Fibroblast of lung (primary cell): ENCODE data around the gene STX11. TPM values are rescaled to one million over a fixed set of nuclear protein-coding genes. Genes with fewer than 3 reads are reported as not detected.

ENCODE experiments used
- DNase-seq, 2 donors: peaks; one replicate each; pipeline versions ENCODE4 v3.0.0 to v3.0.0-alpha.2; 2010; ENCODE audit warnings: low read depth in 2 of 2
- H2AFZ ChIP-seq: 2 replicates; pipeline ENCODE4 v1.5.1; 2012; ENCODE audit warnings: low read length, control low read depth, inconsistent platforms
- H3K27ac ChIP-seq: 2 replicates; pipeline ENCODE4 v1.5.1; 2011; ENCODE audit warnings: low read length, control low read depth; ENCODE audit not compliant: insufficient read depth
- H3K27me3 ChIP-seq: 2 replicates; pipeline ENCODE4 v1.5.1; 2011; ENCODE audit warnings: mild to moderate bottlenecking, low read length; ENCODE audit not compliant: control insufficient read depth, insufficient read depth
- H3K36me3 ChIP-seq: 2 replicates; pipeline ENCODE4 v1.5.1; 2011; ENCODE audit warnings: low read length; ENCODE audit not compliant: control insufficient read depth, insufficient read depth
- H3K4me1 ChIP-seq: 2 replicates; pipeline ENCODE4 v1.5.1; 2011; ENCODE audit warnings: low read length; ENCODE audit not compliant: control insufficient read depth, insufficient read depth; ENCODE audit errors: extremely low read depth
- H3K4me2 ChIP-seq: 2 replicates; pipeline ENCODE4 v1.5.1; 2011; ENCODE audit warnings: low read length, control low read depth; ENCODE audit not compliant: insufficient read depth; ENCODE audit errors: extremely low read depth
- H3K4me3 ChIP-seq, 4 experiments: fragments of 200-600 bp in 1 of 4; sonication (generic) in 1 of 4; replicated peaks in 1 of 4; 2 replicates each; pipeline ENCODE4 v1.5.1; 2011 to 2016; ENCODE audit warnings: low read length in 4 of 4, low read depth in 3 of 4, mild to moderate bottlenecking in 3 of 4, control low read depth in 2 of 4, inconsistent platforms in 1 of 4, mixed read lengths in 1 of 4; ENCODE audit not compliant: insufficient read depth in 1 of 4; ENCODE audit errors: control extremely low read depth in 1 of 4
- H3K79me2 ChIP-seq: 2 replicates; pipeline ENCODE4 v1.5.1; 2012; ENCODE audit warnings: mild to moderate bottlenecking, low read length, inconsistent platforms; ENCODE audit not compliant: control insufficient read depth, insufficient read depth
- H3K9ac ChIP-seq: 2 replicates; pipeline ENCODE4 v1.5.1; 2011; ENCODE audit warnings: mild to moderate bottlenecking, low read length, control low read depth; ENCODE audit not compliant: insufficient read depth
- H3K9me3 ChIP-seq: 2 replicates; pipeline ENCODE4 v1.5.1; 2012; ENCODE audit warnings: low read depth, low read length; ENCODE audit not compliant: control insufficient read depth, insufficient read depth
- H4K20me1 ChIP-seq: 2 replicates; pipeline ENCODE4 v1.5.1; 2011; ENCODE audit warnings: low read length; ENCODE audit not compliant: control insufficient read depth, insufficient read depth; ENCODE audit errors: extremely low read depth
- EZH2 ChIP-seq: IDR thresholded peaks from 2 replicates; pipeline ENCODE4 v1.5.1; 2012; ENCODE audit warnings: low read length, control low read depth, mild to moderate bottlenecking; ENCODE audit errors: missing control alignments
- polyA plus RNA-seq, 2 donors: library from polyadenylated mRNA; depleted of rRNA in 1 of 2; stranded (reverse) in 1 of 2; unstranded in 1 of 2; fragments of >200 nt; gene quantifications; 2 replicates each; pipeline ENCODE4 v1.2.1, GENCODE V29; 2011 to 2012; ENCODE audit warnings: missing spikeins in 1 of 2
- total RNA-seq: library from RNA; depleted of rRNA; stranded (reverse); fragments of >200 nt; gene quantifications from 2 replicates; pipeline ENCODE4 v1.2.1, GENCODE V29; 2014
- TF ChIP-seq, protein P1 (sequence below), 2 donors: IDR thresholded peaks in 1 of 2; conservative IDR thresholded peaks in 1 of 2; 1 replicate in 1 of 2; 2 replicates in 1 of 2; pipeline ENCODE4 v1.5.1; 2011 to 2012; ENCODE audit warnings: low read length in 2 of 2, control low read depth in 1 of 2, inconsistent platforms in 1 of 2, low read depth in 1 of 2, mild to moderate bottlenecking in 1 of 2

Gene STX11
- total and polyA plus RNA-seq, 2 donors (not counting 1 experiment from before 2014, with no cell fraction given) = 0.33 to 6.6 TPM

DNA sequence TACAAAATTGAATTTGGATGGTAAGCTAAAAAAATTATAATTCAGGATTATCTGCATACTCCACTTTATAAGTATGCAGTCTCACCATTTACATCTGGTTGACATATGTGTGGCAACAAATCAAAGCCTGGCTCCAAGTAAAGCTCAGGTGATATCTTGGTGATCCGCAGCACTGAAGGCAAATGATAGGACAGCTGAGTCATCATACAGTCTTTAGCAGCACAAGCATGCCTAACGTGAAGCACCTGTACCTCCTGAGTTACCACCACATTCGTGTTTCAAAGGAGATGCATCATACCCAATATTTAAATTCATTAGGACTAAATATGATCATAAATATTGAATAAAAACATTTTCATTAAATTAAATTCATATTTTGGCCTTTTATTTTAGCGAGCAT is 11.8 kb upstream of the STX11 start:
- TF ChIP-seq, protein P1, sequence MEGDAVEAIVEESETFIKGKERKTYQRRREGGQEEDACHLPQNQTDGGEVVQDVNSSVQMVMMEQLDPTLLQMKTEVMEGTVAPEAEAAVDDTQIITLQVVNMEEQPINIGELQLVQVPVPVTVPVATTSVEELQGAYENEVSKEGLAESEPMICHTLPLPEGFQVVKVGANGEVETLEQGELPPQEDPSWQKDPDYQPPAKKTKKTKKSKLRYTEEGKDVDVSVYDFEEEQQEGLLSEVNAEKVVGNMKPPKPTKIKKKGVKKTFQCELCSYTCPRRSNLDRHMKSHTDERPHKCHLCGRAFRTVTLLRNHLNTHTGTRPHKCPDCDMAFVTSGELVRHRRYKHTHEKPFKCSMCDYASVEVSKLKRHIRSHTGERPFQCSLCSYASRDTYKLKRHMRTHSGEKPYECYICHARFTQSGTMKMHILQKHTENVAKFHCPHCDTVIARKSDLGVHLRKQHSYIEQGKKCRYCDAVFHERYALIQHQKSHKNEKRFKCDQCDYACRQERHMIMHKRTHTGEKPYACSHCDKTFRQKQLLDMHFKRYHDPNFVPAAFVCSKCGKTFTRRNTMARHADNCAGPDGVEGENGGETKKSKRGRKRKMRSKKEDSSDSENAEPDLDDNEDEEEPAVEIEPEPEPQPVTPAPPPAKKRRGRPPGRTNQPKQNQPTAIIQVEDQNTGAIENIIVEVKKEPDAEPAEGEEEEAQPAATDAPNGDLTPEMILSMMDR (conservative IDR thresholded peaks at IDR 0.05 in 1 of 2, IDR thresholded peaks at IDR 0.05 in 1 of 2; ENCODE audit: low read depth in 1 of 2, low read length in 2 of 2) = no peak
- no peak for TF ChIP-seq EZH2
- Histone ChIP-seq H3K27ac (no peak overlapping the region), H3K79me2 (no peaks in the 10 kb centered on the region), H3K9me3 (no peaks in the 10 kb centered on the region), H3K4me1 (no peaks in the 10 kb centered on the region), H3K4me2 (no peak overlapping the region), H3K36me3 (no peaks in the 10 kb centered on the region), H3K27me3 (no peaks in the 10 kb centered on the region), H4K20me1 (no peaks in the 10 kb centered on the region), H3K9ac (no peak overlapping the region), H3K4me3 (no peak overlapping the region), H2AFZ (no peak overlapping the region)
- DNase-seq = no peak

- TF ChIP-seq, protein P1 (conservative IDR thresholded peaks at IDR 0.05 in 1 of 2, IDR thresholded peaks at IDR 0.05 in 1 of 2; ENCODE audit: low read depth in 1 of 2, low read length in 2 of 2) = no peak
- TF ChIP-seq EZH2 = no peak
Measured at GRCh38 chr6:144139817-144140216, 10.5 kb upstream of the STX11 start.

GRCh38 chr6:144140867-144141266 is 9.4 kb upstream of the STX11 start:
- H3K4me3 ChIP-seq = no peak overlapping the region
- no peaks in the 10 kb centered on the region for H3K9me3 ChIP-seq
- H3K36me3 ChIP-seq = no peaks in the 10 kb centered on the region
- no peak overlapping the region for H3K27ac ChIP-seq
- DNase-seq = no peak
- no peak for TF ChIP-seq EZH2
- TF ChIP-seq, protein P1 (conservative IDR thresholded peaks at IDR 0.05 in 1 of 2, IDR thresholded peaks at IDR 0.05 in 1 of 2; ENCODE audit: low read depth in 1 of 2, low read length in 2 of 2) = no peak
- H2AFZ ChIP-seq = no peak overlapping the region
- no peaks in the 10 kb centered on the region for H4K20me1 ChIP-seq
- H3K4me2 ChIP-seq = no peak overlapping the region
- H3K4me1 ChIP-seq = no peaks in the 10 kb centered on the region
- no peaks in the 10 kb centered on the region for H3K79me2 ChIP-seq
- H3K9ac ChIP-seq = no peak overlapping the region
- no peaks in the 10 kb centered on the region for H3K27me3 ChIP-seq

More at GRCh38 chr6:144139817-144140216, 10.5 kb upstream of the STX11 start:
- H3K4me1 ChIP-seq = no peaks in the 10 kb centered on the region
- H3K79me2 ChIP-seq = no peaks in the 10 kb centered on the region
- no peak overlapping the region for H3K4me2 ChIP-seq
- no peak overlapping the region for H2AFZ ChIP-seq
- no peak overlapping the region for H3K9ac ChIP-seq
- no peaks in the 10 kb centered on the region for H4K20me1 ChIP-seq
- DNase-seq = no peak
- no peaks in the 10 kb centered on the region for H3K27me3 ChIP-seq
- no peak overlapping the region for H3K4me3 ChIP-seq
- H3K36me3 ChIP-seq = no peaks in the 10 kb centered on the region
- no peak overlapping the region for H3K27ac ChIP-seq
- no peaks in the 10 kb centered on the region for H3K9me3 ChIP-seq
